Brain pericyte (primary cell): Measurements from ENCODE around the gene MRPL42.
"Not testable (repeated sequence)": the region's sequence is repeated elsewhere in the genome, so short reads cannot be mapped to it uniquely, and the experiment has no call there.

Experiments used
- DNase-seq: peaks from one replicate; pipeline ENCODE4 v3.0.0-alpha.2; 2012; ENCODE audit warnings: low read depth, low spot score

MRPL42 gene

DNA sequence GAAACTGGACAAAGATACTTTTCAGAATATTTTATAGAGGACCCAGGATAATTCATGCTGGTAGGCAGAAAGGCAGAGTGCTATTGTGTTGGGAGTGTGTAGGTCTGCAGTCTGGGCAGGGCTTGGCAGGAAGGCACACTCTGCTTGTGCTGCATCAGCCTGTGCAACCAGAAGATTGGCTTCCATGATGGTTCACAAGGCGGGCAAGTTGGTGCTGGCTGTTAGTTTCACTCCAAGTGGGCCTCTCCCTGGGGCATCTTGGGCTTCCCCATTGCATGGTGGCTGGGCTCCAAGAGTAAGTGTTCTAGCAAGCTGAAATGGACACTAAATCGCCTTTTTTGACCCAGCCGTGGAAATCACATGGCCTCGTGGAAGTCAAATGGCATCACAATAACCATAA is 23.7 kb upstream of the MRPL42 start:
- no peak for DNase-seq

DNA sequence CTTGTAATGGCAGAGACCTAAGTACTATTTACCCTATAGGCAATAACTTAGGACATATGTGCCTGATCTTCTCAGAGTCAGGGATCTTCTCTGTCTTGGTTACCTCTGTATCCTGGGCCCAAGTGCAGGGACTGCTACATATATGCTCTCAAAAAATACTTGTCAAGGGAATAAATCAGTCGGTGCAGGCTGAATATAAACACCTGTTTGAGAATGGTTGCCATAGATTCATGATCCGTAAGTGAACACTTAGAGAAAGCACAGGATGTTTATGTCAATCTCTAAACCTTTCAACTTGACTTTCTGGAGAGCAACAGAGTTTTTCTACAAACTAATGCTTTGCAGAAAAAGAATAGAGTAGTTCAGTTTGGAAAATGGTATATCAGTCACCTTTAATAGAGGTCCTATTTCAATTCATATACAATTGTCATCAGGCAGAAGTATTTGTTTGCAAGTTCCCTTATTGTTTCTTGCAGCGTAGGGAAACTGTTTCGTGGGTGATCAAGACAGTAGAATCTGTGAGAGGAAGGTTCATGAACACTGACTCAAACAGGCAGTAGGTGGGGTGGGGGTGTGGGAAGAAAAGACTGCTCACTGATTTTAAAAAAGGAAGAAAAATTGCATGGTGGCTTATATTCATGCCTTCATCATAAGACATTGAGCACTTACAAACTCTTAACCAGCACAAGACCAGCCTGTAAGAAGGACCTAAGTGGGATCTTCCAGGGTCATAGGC is 19.6 kb upstream of the MRPL42 start:
- no peak for DNase-seq

DNA sequence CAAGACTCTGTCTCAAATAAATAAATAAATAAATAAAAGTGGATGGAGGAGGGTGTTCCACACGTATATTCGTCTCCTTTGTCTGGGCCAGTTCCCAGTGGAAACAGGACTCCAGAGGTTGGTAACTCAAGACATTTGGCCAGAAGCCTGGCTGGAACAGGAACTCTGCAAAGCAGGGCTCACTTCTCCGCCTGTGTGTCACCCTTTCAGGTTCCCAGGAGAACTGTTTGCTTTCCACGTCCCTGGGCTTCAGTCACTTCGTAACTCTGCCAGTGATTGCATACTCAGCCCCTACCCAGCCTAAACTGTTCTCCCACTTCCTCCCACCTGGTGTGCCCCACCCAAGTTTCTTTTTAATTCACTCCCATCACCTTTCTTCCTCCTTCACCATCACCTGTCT is 18.5 kb upstream of the MRPL42 start:
- DNase-seq = no peak

- DNase-seq = no peak
Observed at GRCh38 chr12:93449277-93449676, 18.0 kb upstream of the MRPL42 start.

GRCh38 chr12:93451423-93452158 is 15.7 kb upstream of the MRPL42 start:
- no peak for DNase-seq

- DNase-seq = no peak
Observed at GRCh38 chr12:93453633-93454032, 13.7 kb upstream of the MRPL42 start.

- no peak for DNase-seq
Observed at GRCh38 chr12:93456077-93456476, 11.2 kb upstream of the MRPL42 start.

- no peak for DNase-seq
Observed at GRCh38 chr12:93459097-93459496, 8.2 kb upstream of the MRPL42 start.

GRCh38 chr12:93460003-93460402 is 7.3 kb upstream of the MRPL42 start:
- DNase-seq = no peak

GRCh38 chr12:93460902-93461301 is 6.4 kb upstream of the MRPL42 start:
- DNase-seq = no peak

DNA sequence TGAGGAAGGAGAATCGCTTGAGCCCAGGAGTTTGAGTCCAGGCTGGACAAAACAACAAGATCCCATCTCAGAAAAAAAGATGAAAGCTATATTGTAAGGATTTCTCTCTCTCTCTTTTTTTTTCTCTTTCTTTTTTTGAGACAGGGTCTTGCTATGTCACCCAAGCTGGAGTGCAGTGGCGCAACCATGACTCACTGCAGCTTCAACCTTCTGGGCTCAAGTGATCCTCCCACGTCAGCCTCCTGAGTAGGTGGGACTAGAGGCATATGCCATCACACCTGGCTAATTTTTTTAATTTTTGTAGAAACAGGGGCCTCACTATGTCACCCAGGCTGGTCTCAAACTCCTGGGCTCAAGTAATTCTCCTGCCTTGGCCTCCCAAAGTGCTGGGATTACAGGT is 5.8 kb upstream of the MRPL42 start:
- DNase-seq = no peak

DNA sequence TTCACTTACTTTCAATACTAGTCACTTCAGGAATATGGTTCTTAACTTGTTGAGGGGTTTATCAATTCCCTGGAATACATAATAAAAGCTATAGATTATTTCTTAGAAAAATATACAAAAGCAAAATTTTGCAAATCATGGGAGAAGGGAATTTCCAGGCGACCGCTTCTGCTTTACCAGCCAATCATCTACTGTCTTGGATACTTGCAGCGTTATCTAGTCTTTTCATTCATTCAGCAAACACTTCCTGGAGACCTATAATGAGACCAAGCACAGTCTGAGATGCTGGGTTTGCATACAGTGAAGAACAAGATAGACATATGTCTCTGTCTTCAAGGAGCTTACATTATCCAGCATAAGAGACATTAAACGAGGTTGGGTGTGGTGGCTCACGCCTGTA is 1.5 kb upstream of the MRPL42 start:
- no peak for DNase-seq

DNA sequence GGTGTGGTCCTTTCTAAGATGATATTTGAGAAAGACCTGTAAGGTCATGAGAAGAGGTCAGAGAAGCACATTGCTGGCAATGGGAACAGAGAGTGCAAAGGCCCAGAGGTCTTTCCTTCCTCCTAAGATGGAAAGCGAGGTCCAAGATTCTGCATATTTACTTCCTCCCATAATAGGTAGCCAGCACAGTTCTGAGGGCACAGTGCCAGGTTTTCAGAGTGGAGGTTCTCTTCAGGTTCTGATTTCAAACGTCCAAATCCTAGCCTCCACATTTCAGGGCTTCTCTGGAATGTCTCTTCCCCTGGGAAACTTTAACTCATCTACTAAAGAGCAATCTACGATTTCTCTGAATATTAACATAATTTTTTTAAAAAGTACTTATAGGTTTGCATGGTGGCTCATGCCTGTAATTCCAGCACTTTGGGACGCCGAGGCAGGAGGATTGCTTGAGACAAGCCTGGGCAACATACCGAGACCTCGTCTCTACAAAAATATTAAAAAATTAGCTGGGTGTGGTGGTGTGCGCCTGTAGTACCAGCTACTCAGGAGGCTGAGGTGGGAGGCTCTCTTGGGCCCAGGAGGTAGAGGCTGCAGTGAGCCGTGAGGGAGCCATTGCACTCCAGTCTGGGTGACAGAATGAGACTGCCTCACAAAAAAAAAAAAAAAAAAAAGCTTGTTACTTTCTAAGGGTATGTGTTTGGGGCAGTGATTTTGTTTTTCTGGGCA is 526 bp upstream of the MRPL42 start:
- no peak for DNase-seq

- no peak for DNase-seq
Observed at GRCh38 chr12:93468008-93468371, 676 bp downstream of the MRPL42 start.

GRCh38 chr12:93469386-93469785 is 2.1 kb downstream of the MRPL42 start:
- no peak for DNase-seq

GRCh38 chr12:93476555-93476954 is 9.2 kb downstream of the MRPL42 start:
- no peak for DNase-seq

GRCh38 chr12:93482721-93483120 is 15.4 kb downstream of the MRPL42 start:
- no peak for DNase-seq

DNA sequence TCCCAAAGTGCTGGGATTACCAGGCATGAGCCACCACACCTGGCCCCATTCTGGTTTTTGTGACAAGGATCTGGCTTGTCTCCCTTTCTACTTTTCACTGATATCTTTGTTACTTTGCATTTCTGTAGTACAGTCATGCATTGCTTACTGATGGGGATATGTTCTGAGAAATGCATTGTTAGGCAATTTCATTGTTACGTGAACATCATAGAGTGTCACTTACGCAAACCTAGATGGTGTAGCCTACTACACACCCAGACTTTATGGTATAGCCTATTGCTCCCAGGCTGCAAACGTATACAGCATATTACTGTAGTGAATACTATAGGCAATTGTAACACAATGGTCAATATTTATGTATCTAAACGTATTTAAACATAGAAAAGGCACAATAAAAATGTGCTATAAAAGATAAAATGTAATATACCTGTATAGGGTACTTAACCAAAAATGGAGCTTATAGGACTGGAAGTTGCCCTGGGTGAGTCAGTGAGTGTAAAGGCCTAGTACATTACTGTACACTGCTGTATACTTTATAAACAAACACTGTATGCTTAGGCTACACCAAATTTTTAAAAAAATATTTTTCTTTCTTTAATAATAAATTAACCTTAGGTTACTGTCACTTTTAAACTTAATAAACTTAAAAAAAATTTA is 16.0 kb downstream of the MRPL42 start:
- DNase-seq = no peak

DNA sequence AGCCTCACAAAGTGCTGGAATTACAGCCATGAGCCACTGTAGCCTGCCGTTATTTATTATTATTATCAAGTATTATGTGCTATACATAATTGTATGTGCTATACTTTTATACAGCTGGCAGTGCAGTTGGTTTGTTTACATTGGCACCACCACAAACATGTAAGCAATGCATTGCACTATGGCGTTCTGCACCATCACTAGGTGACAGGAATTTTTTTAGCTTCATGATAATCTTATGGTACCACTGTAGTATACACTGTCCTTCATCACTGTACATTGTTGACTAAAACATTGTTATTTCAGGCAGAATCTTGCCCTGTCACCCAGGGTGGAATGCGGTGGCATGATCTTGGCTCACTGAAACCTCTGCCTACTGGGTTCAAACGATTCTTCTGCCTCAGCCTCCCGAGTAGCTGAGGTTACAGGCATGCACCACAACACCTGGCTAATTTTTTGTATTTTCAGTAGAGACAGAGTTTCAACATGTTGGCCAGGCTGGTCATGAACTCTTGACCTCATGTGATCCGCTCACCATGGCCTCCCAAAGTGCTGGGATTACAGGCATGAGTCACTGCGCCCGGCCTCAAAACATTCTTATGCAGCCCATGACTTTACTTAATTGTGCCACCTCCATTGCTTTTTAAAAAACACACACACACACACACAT is 17.1 kb downstream of the MRPL42 start:
- DNase-seq = no peak

- DNase-seq = not testable (repeated sequence)
Observed at GRCh38 chr12:93492808-93493207, 25.5 kb downstream of the MRPL42 start.

DNA sequence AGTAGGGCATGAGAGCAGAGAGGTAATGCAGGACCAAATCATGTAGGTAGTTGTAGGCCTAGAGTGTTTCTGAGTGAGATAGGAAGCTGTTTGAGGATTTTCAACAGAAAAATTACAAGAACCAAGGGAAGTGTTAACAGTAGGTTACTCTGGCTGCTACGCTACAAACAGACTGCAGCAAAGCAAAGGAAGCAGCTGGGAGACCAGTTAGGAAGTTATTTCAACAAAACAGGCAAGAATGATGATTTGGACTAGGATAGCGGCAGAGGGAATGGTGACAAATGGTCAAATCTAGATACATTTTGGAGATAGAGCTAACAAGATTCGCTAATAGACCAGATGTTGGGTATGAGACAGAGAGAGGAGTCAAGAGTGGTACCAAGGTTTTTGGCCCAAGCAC is 26.8 kb downstream of the MRPL42 start:
- no peak for DNase-seq

DNA sequence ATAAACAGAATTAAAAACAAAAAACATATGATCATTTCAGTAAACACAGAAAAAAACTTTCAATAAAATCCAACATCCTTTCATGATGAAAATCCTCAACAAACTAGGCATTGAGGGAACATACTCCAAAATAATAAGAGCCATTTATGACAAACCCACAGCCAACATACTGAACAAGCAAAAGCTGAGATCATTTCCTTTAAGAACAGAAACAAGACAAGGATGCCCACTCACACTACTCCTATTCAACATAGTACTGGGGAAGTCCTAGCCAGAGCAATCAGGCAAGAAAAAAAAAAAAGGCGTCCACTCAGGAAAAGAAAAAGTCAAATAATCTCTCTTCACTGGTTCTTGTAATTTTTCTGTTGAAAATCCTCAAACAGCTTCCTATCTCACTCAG is 30.1 kb downstream of the MRPL42 start:
- no peak for DNase-seq
